K562 (cell line): Measurements from ENCODE around the gene PIK3CD. TPM values are rescaled to one million over a fixed set of nuclear protein-coding genes. Genes with fewer than 3 reads are reported as not detected.

Experiments used
- ATAC-seq: fragments of 200-7000 bp; cut with Tn5 transposase; 3 replicates; pipeline ENCODE4 v1.9.1; 2020; ENCODE audit warnings: moderate library complexity
- BruUV-seq: library from RNA; stranded (reverse); fragments of 400-500 nt; replicated peaks from 2 replicates; lab custom pipeline; 2021; lab: Mats Ljungman, UMichigan
- CTCF ChIA-PET: fragments of 300-600 bp; formaldehyde crosslinking; extraction: SDS; loops from one replicate; lab custom pipeline; 2021; ENCODE audit warnings: low intra/inter-chr PET ratio; lab: Yijun Ruan, JAX
- POLR2A ChIA-PET: fragments of 300-600, 350-650 bp; sonication (Branson Sonifier 250); formaldehyde crosslinking; extraction: SDS; loops from one replicate; lab custom pipeline; 2021; ENCODE audit warnings: antibody characterized with exemption, inconsistent platforms; lab: Yijun Ruan, JAX
- DNase-seq, 4 experiments: peaks; one replicate each; pipeline versions ENCODE4 v3.0.0 to v3.0.0-alpha.2; 2011 to 2018; ENCODE audit warnings: low spot score in 3 of 4, mixed read lengths in 3 of 4; ENCODE audit errors: extremely low read depth in 1 of 4
- FAIRE-seq: peaks from 2 replicates; lab custom pipeline; 2011; peaks lifted over from hg19 to GRCh38; lab: Jason Lieb, UNC
- H2AFZ ChIP-seq: 2 replicates; pipeline ENCODE4 v1.6.0; 2011; ENCODE audit warnings: low read depth, low read length, control low read depth, inconsistent platforms
- H3K27ac ChIP-seq: fragments of 200-600 bp; 3 replicates; pipeline ENCODE4 v1.8.0; 2011; ENCODE audit warnings: low read depth, mild to moderate bottlenecking, control low read depth, inconsistent platforms, low read length, moderate library complexity, mixed read lengths; ENCODE audit errors: extremely low read depth
- H3K27me3 ChIP-seq, 2 experiments: fragments of 300-600 bp in 1 of 2; 2 replicates in 1 of 2; 3 replicates in 1 of 2; pipeline versions ENCODE4 v1.6.0 to v1.8.0; 2011; ENCODE audit warnings: inconsistent platforms in 2 of 2, low read length in 2 of 2, mild to moderate bottlenecking in 1 of 2, mixed read lengths in 1 of 2, moderate library complexity in 1 of 2; ENCODE audit not compliant: control insufficient read depth in 2 of 2, insufficient read depth in 2 of 2
- H3K36me3 ChIP-seq: fragments of 300-600 bp; 3 replicates; pipeline ENCODE4 v1.8.0; 2011; ENCODE audit warnings: mild to moderate bottlenecking, low read length, inconsistent platforms; ENCODE audit not compliant: control insufficient read depth, insufficient read depth
- H3K4me1 ChIP-seq, 2 experiments: fragments of 200-600 bp in 1 of 2; replicated peaks in 1 of 2; 2 replicates in 1 of 2; 3 replicates in 1 of 2; pipeline versions ENCODE4 v1.5.1 to v1.8.0; 2011; ENCODE audit warnings: inconsistent platforms in 2 of 2, low read length in 2 of 2, mild to moderate bottlenecking in 1 of 2, mixed read lengths in 1 of 2, moderate library complexity in 1 of 2; ENCODE audit not compliant: control insufficient read depth in 2 of 2, insufficient read depth in 2 of 2
- H3K4me2 ChIP-seq: 2 replicates; pipeline ENCODE4 v1.6.1; 2011; ENCODE audit warnings: low read length, control low read depth, inconsistent platforms, mixed read lengths; ENCODE audit not compliant: insufficient read depth
- H3K4me3 ChIP-seq: fragments of 200-600 bp; sonication (generic), shearing (Covaris generic); 2 replicates; pipeline ENCODE4 v1.5.1; 2016; ENCODE audit warnings: control low read depth, inconsistent platforms
- H3K79me2 ChIP-seq: fragments of 200-600 bp; 3 replicates; pipeline ENCODE4 v1.8.0; 2011; ENCODE audit warnings: low read length, inconsistent platforms; ENCODE audit not compliant: control insufficient read depth, insufficient read depth
- H3K9ac ChIP-seq, 2 experiments: 2 replicates each; pipeline versions ENCODE4 v1.6.0 to v1.6.1; 2011; ENCODE audit warnings: low read depth in 2 of 2, low read length in 2 of 2, control low read depth in 1 of 2, inconsistent platforms in 1 of 2, mild to moderate bottlenecking in 1 of 2, mixed read lengths in 1 of 2; ENCODE audit not compliant: insufficient read depth in 1 of 2
- H3K9me1 ChIP-seq: one replicate; pipeline ENCODE4 v1.6.0; 2011; ENCODE audit warnings: inconsistent platforms, mild to moderate bottlenecking, low read length, moderate library complexity; ENCODE audit not compliant: control insufficient read depth, insufficient read depth
- H3K9me3 ChIP-seq: replicated peaks from 2 replicates; pipeline ENCODE4 v1.5.1; 2011; ENCODE audit warnings: low read depth, low read length, inconsistent platforms; ENCODE audit not compliant: control insufficient read depth, insufficient read depth
- H4K20me1 ChIP-seq: replicated peaks from 2 replicates; pipeline ENCODE4 v1.6.1; 2011; ENCODE audit warnings: low read length, inconsistent platforms, mixed read lengths; ENCODE audit not compliant: control insufficient read depth, insufficient read depth
- CBFB ChIP-seq: sonication (generic); formaldehyde crosslinking; IDR thresholded peaks from 2 replicates; pipeline ENCODE4 v1.4.0; 2020; ENCODE audit warnings: mild to moderate bottlenecking, missing genetic modification reagents
- CHD1 ChIP-seq: fragments of 200-600 bp; sonication (generic); IDR thresholded peaks from one replicate; pipeline ENCODE4 v1.6.1; 2012; ENCODE audit warnings: mild to moderate bottlenecking, moderate library complexity, low read length, inconsistent platforms
- HEY1 ChIP-seq: fragments of 250-450 bp; sonication (Bioruptor Pico); IDR thresholded peaks from 2 replicates; pipeline ENCODE4 v1.5.0; 2020; ENCODE audit warnings: mild to moderate bottlenecking, moderate library complexity, borderline replicate concordance
- MAZ ChIP-seq, 2 experiments: fragments of 450-650 bp in 1 of 2; sonication (generic) in 1 of 2; formaldehyde crosslinking; IDR thresholded peaks in 1 of 2; conservative IDR thresholded peaks in 1 of 2; 2 replicates each; pipeline versions ENCODE4 v1.4.0 to v1.5.0; 2020; ENCODE audit warnings: mild to moderate bottlenecking in 1 of 2, missing genetic modification reagents in 1 of 2
- MYC ChIP-seq, 2 experiments: fragments of 250-450 bp in 1 of 2; sonication (Bioruptor Pico) in 1 of 2; IDR thresholded peaks; 2 replicates each; pipeline versions ENCODE4 v1.5.1 to v1.6.1; 2012 to 2021; ENCODE audit warnings: low read depth in 2 of 2, borderline replicate concordance in 1 of 2, improper control_type of control experiment in 1 of 2, low read length in 1 of 2, mild to moderate bottlenecking in 1 of 2, moderate library complexity in 1 of 2
- PHF20 ChIP-seq: fragments of 450-650 bp; IDR thresholded peaks from 2 replicates; pipeline ENCODE4 v1.6.1; 2018; ENCODE audit not compliant: partially characterized antibody
- POLR2G ChIP-seq: fragments of 200-400 bp; formaldehyde crosslinking; IDR thresholded peaks from 2 replicates; pipeline ENCODE4 v1.6.1; 2017; ENCODE audit warnings: low read depth, mild to moderate bottlenecking, antibody characterized with exemption, low read length, moderate library complexity
- PTTG1 ChIP-seq: fragments of 450-650 bp; IDR thresholded peaks from 2 replicates; pipeline ENCODE4 v1.6.1; 2016; ENCODE audit warnings: low read depth, mild to moderate bottlenecking, missing genetic modification characterization, missing compliant biosample characterization
- RBM34 ChIP-seq: fragments of 200-400 bp; formaldehyde crosslinking; IDR thresholded peaks from 2 replicates; pipeline ENCODE4 v1.6.1; 2018; ENCODE audit warnings: low read length, borderline replicate concordance; ENCODE audit not compliant: insufficient read depth
- SMARCB1 ChIP-seq: IDR thresholded peaks from 2 replicates; pipeline ENCODE4 v1.6.1; 2011; ENCODE audit warnings: improper control_type of control experiment, low read depth; ENCODE audit not compliant: insufficient read length
- TGIF2 ChIP-seq: sonication (generic); formaldehyde crosslinking; IDR thresholded peaks from 2 replicates; pipeline ENCODE4 v1.8.1; 2022; ENCODE audit warnings: mild to moderate bottlenecking, missing genetic modification reagents, moderate library complexity
- ZHX1 ChIP-seq: fragments of 150-350 bp; conservative IDR thresholded peaks from 2 replicates; pipeline ENCODE4 v1.6.1; 2014; ENCODE audit warnings: low read length
- ZKSCAN3 ChIP-seq: fragments of 250-450 bp; sonication (Bioruptor Pico); IDR thresholded peaks from 2 replicates; pipeline ENCODE4 v1.4.0; 2020
- ZNF134 ChIP-seq: fragments of 250-450 bp; sonication (Bioruptor Pico); conservative IDR thresholded peaks from 2 replicates; pipeline ENCODE4 v1.4.0; 2020
- ZNF354B ChIP-seq: fragments of 250-450 bp; sonication (Bioruptor Pico); IDR thresholded peaks from 2 replicates; pipeline ENCODE4 v1.4.0; 2020
- ZNF511 ChIP-seq: sonication (generic); formaldehyde crosslinking; IDR thresholded peaks from 2 replicates; pipeline ENCODE4 v1.8.0; 2022; ENCODE audit warnings: mild to moderate bottlenecking, missing genetic modification reagents
- WGBS: fragments of 100-300 bp; shearing (Covaris generic); methylation state at CpG from one replicate; pipeline ENCODE4 v1.1.6; 2016; ENCODE audit warnings: low coverage, mixed read lengths; ENCODE audit not compliant: insufficient coverage; ENCODE audit errors: missing lambda C conversion rate; 5-methylcytosine and 5-hydroxymethylcytosine counted together
- in situ Hi-C: fragments of 300-500 bp; cut with MboI; formaldehyde crosslinking; loops from 4 replicates; pipeline ENCODE4 v1.15.0; 2018; ENCODE audit warnings: inconsistent platforms, mixed read lengths
- intact Hi-C: fragments of 100-400 bp; cut with micrococcal nuclease; formaldehyde crosslinking; loops from 2 replicates; pipeline ENCODE4 v1.14.2; 2022
- polyA plus RNA-seq, 8 experiments: library from polyadenylated mRNA; depleted of rRNA in 4 of 8; stranded (reverse) in 5 of 8; unstranded in 3 of 8; fragments of >200 nt; fragmentation: Nextera tagmentation in 2 of 8; fragmentation: Illumina TruSeq in 1 of 8; extraction: Ambion mirVana in 2 of 8; extraction: Trizol in 1 of 8; gene quantifications; 2 replicates each; pipeline versions ENCODE4 v1.2.1 to v1.2.3, GENCODE V29; 2011 to 2014; ENCODE audit warnings: inconsistent platforms in 1 of 8, missing spikeins in 1 of 8
- total RNA-seq, 7 experiments: library from RNA; depleted of rRNA in 6 of 7; stranded (reverse); fragments of >200 nt in 6 of 7; fragmentation: Illumina TruSeq in 2 of 7; extraction: Trizol in 2 of 7; gene quantifications; 2 replicates each; pipeline versions ENCODE4 v1.2.1 to v1.2.3, GENCODE V29; 2011 to 2021; ENCODE audit warnings: low replicate concordance in 1 of 7

PIK3CD gene
- total and polyA plus RNA-seq, 9 of the 15 experiments (the other 6 are each of a cell fraction or from before 2014, with no cell fraction given): 1.8 to 20.8 (median 7.2) TPM

- TF ChIP-seq ZNF134 (CRISPR knock-in tag): no peak
- no peak for TF ChIP-seq SMARCB1
- TF ChIP-seq ZKSCAN3 (CRISPR knock-in tag): no peak
- TF ChIP-seq ZNF354B (CRISPR knock-in tag): no peak
- TF ChIP-seq ZHX1: no peak
- TF ChIP-seq RBM34: no peak
- TF ChIP-seq CBFB: no peak
- TF ChIP-seq PTTG1 (tag): no peak
- no peak for TF ChIP-seq MAZ (CRISPR knock-in tag; conservative IDR thresholded peaks at IDR 0.05 in 1 of 2, IDR thresholded peaks at IDR 0.05 in 1 of 2)
Measured at GRCh38 chr1:9606948-9607347, 44.6 kb upstream of the PIK3CD start (continued).

GRCh38 chr1:9607352-9607751 is 44.2 kb upstream of the PIK3CD start:
- H3K4me3 ChIP-seq: no peak overlapping the region
- H3K9me3 ChIP-seq: no peaks in the 10 kb centered on the region
- peaks cover 0 to 14% of the 10 kb centered on the region in 2 experiments; a peak in 1 of 5 replicates for H3K4me1 ChIP-seq
- no peaks in the 10 kb centered on the region for H4K20me1 ChIP-seq
- DNase-seq (no peak), ATAC-seq (no peak), FAIRE-seq (no peak)
- H3K36me3 ChIP-seq: peaks cover 96% of the 10 kb centered on the region; the same call in 2 of the 3 replicates
- no peaks in the 10 kb centered on the region for H3K27me3 ChIP-seq
- TF ChIP-seq CHD1 (no peak), ZNF511 (no peak), MYC (IDR thresholded peaks at IDR 0.05; ENCODE audit: low read depth, low read length) (no peak), MYC (CRISPR knock-in tag; IDR thresholded peaks at IDR 0.05; ENCODE audit: borderline replicate concordance, low read depth) (no peak), HEY1 (CRISPR knock-in tag) (no peak), TGIF2 (CRISPR knock-in tag) (no peak), PHF20 (no peak), POLR2G (peak; percentile 55; the same call in 1 of the 2 replicates)
- no peak overlapping the region for H3K9ac ChIP-seq
- H2AFZ ChIP-seq: no peak overlapping the region
- no peak overlapping the region for H3K27ac ChIP-seq
- no TSS peak for BruUV-seq
- H3K9me1 ChIP-seq: peaks cover 3% of the 10 kb centered on the region
- CTCF ChIA-PET: no interaction called here
- H3K79me2 ChIP-seq: no peaks in the 10 kb centered on the region
- 89% methylated on average over 19 of the region's 19 CpGs for WGBS
- POLR2A ChIA-PET: interaction anchor here (0.6 to 3.0 kb wide), 3 partner anchors 9 to 84 kb away, joined by 3 to 17 read pairs (median 3); no protein-coding TSS in a partner anchor
- no peak overlapping the region for H3K4me2 ChIP-seq
- intact Hi-C loops: no loop called here
- in situ Hi-C loops: no loop called here
